HepG2 (cell line): ENCODE measurements around the gene RNF123. TPM values are rescaled to one million over a fixed set of nuclear protein-coding genes. Genes with fewer than 3 reads are reported as not detected.

Experiments
- ATAC-seq: fragments of 200-7000 bp; cut with Tn5 transposase; 3 replicates; pipeline ENCODE4 v1.9.1; 2020; ENCODE audit warnings: mild to moderate bottlenecking, moderate library complexity
- BruUV-seq: library from RNA; stranded (reverse); fragments of 400-500 nt; replicated peaks from 2 replicates; lab custom pipeline; 2021; lab: Mats Ljungman, UMichigan
- CTCF ChIA-PET: fragments of 300-600 bp; formaldehyde crosslinking; extraction: SDS; loops from one replicate; lab custom pipeline; 2021; ENCODE audit warnings: low total read pairs, inconsistent platforms, low intra/inter-chr PET ratio; lab: Yijun Ruan, JAX
- POLR2A ChIA-PET: fragments of 350-600 bp; sonication (Branson Sonifier 250); formaldehyde crosslinking; loops from one replicate; lab custom pipeline; 2020; ENCODE audit warnings: antibody characterized with exemption, inconsistent platforms; lab: Yijun Ruan, JAX
- DNase-seq: peaks from one replicate; pipeline ENCODE4 v3.0.0-alpha.2; 2015; ENCODE audit warnings: low spot score
- FAIRE-seq: peaks from 3 replicates; lab custom pipeline; 2011; peaks lifted over from hg19 to GRCh38; lab: Jason Lieb, UNC
- H2AFZ ChIP-seq: one replicate; pipeline ENCODE4 v1.6.1; 2011; ENCODE audit warnings: low read length, inconsistent platforms
- H3K27ac ChIP-seq: fragments of 300-600 bp; 3 replicates; pipeline ENCODE4 v1.8.0; 2011; ENCODE audit warnings: mixed run types, mild to moderate bottlenecking, mixed read lengths, low read length, inconsistent platforms; ENCODE audit not compliant: insufficient read depth; ENCODE audit errors: extremely low read length
- H3K27me3 ChIP-seq, 2 experiments: fragments of 200-600 bp in 1 of 2; 2 replicates in 1 of 2; 3 replicates in 1 of 2; pipeline versions ENCODE4 v1.6.0 to v1.8.0; 2011; ENCODE audit warnings: low read length in 2 of 2, mild to moderate bottlenecking in 2 of 2, moderate library complexity in 2 of 2, inconsistent platforms in 1 of 2; ENCODE audit not compliant: insufficient read depth in 2 of 2, control insufficient read depth in 1 of 2
- H3K36me3 ChIP-seq, 2 experiments: fragments of 200-600 bp in 1 of 2; replicated peaks in 1 of 2; 2 replicates in 1 of 2; 3 replicates in 1 of 2; pipeline versions ENCODE4 v1.5.1 to v1.8.0; 2011; ENCODE audit warnings: low read length in 2 of 2, inconsistent platforms in 1 of 2; ENCODE audit not compliant: insufficient read depth in 2 of 2, control insufficient read depth in 1 of 2
- H3K4me1 ChIP-seq: 2 replicates; pipeline ENCODE4 v1.5.1; 2012; ENCODE audit warnings: low read length, inconsistent platforms; ENCODE audit not compliant: insufficient read depth
- H3K4me2 ChIP-seq: 2 replicates; pipeline ENCODE4 v1.6.0; 2011; ENCODE audit warnings: low read depth, low read length, inconsistent platforms
- H3K4me3 ChIP-seq, 3 experiments: fragments of 200-600 bp in 1 of 3; sonication (generic), shearing (Covaris generic) in 1 of 3; replicated peaks in 1 of 3; 2 replicates each; pipeline ENCODE4 v1.5.1; 2011 to 2016; ENCODE audit warnings: low read length in 3 of 3, inconsistent platforms in 2 of 3, low read depth in 2 of 3, mild to moderate bottlenecking in 2 of 3, control low read depth in 1 of 3, mixed read lengths in 1 of 3; ENCODE audit not compliant: insufficient read depth in 1 of 3
- H3K79me2 ChIP-seq: one replicate; pipeline ENCODE4 v1.6.1; 2011; ENCODE audit warnings: low read length, inconsistent platforms; ENCODE audit not compliant: insufficient read depth
- H3K9ac ChIP-seq: 2 replicates; pipeline ENCODE4 v1.6.0; 2011; ENCODE audit warnings: mild to moderate bottlenecking, low read depth, low read length, inconsistent platforms; ENCODE audit not compliant: insufficient read depth
- H3K9me3 ChIP-seq: 2 replicates; pipeline ENCODE4 v1.5.1; 2012; ENCODE audit warnings: mild to moderate bottlenecking, low read length
- H4K20me1 ChIP-seq: 2 replicates; pipeline ENCODE4 v1.6.0; 2011; ENCODE audit warnings: inconsistent platforms, mild to moderate bottlenecking, low read length, moderate library complexity; ENCODE audit not compliant: insufficient read depth
- ARID4A ChIP-seq: sonication (generic); formaldehyde crosslinking; IDR thresholded peaks from 2 replicates; pipeline ENCODE4 v1.5.0; 2020; ENCODE audit warnings: mild to moderate bottlenecking, missing genetic modification reagents, borderline replicate concordance
- CREM ChIP-seq, 2 experiments: sonication (generic) in 1 of 2; formaldehyde crosslinking in 1 of 2; IDR thresholded peaks; 2 replicates each; pipeline versions ENCODE4 v1.4.0 to v1.6.1; 2016 to 2020; ENCODE audit warnings: antibody characterized with exemption in 1 of 2, mild to moderate bottlenecking in 1 of 2, missing genetic modification reagents in 1 of 2
- DR1 ChIP-seq: sonication (generic); formaldehyde crosslinking; IDR thresholded peaks from 2 replicates; pipeline ENCODE4 v1.8.0; 2021; ENCODE audit warnings: mild to moderate bottlenecking, missing genetic modification reagents, inconsistent platforms
- HOXA5 ChIP-seq: sonication (generic); formaldehyde crosslinking; IDR thresholded peaks from 2 replicates; pipeline ENCODE4 v1.4.0; 2020; ENCODE audit warnings: missing genetic modification reagents
- IKZF4 ChIP-seq: sonication (generic); formaldehyde crosslinking; IDR thresholded peaks from 2 replicates; pipeline ENCODE4 v1.5.1; 2020; ENCODE audit warnings: borderline replicate concordance, mild to moderate bottlenecking, low read depth, missing genetic modification reagents; ENCODE audit errors: not compliant biosample characterization
- KDM3A ChIP-seq: IDR thresholded peaks from 2 replicates; pipeline ENCODE4 v1.6.1; 2018; ENCODE audit warnings: low read depth, missing compliant biosample characterization
- POGZ ChIP-seq: sonication (generic); formaldehyde crosslinking; IDR thresholded peaks from 2 replicates; pipeline ENCODE4 v1.4.0; 2020; ENCODE audit warnings: mild to moderate bottlenecking, missing genetic modification reagents
- SAFB2 ChIP-seq: sonication (generic); formaldehyde crosslinking; IDR thresholded peaks from 2 replicates; pipeline ENCODE4 v1.5.1; 2020; ENCODE audit warnings: missing genetic modification reagents, low read depth, mild to moderate bottlenecking, borderline replicate concordance
- SALL1 ChIP-seq: sonication (generic); formaldehyde crosslinking; IDR thresholded peaks from 2 replicates; pipeline ENCODE4 v1.8.0; 2022; ENCODE audit warnings: mild to moderate bottlenecking, missing genetic modification reagents
- TAF15 ChIP-seq: fragments of 200-400 bp; formaldehyde crosslinking; IDR thresholded peaks from one replicate; pipeline ENCODE4 v1.6.1; 2018; ENCODE audit warnings: mild to moderate bottlenecking, low read depth, low read length; ENCODE audit not compliant: poor library complexity, severe bottlenecking
- ZKSCAN8 ChIP-seq: IDR thresholded peaks from 2 replicates; pipeline ENCODE4 v1.6.1; 2016; ENCODE audit warnings: borderline replicate concordance, missing genetic modification reagents, missing compliant biosample characterization
- ZNF75D ChIP-seq: sonication (generic); formaldehyde crosslinking; IDR thresholded peaks from 2 replicates; pipeline ENCODE4 v1.8.1; 2023; ENCODE audit warnings: missing genetic modification reagents, mild to moderate bottlenecking, borderline replicate concordance
- ZSCAN25 ChIP-seq: sonication (generic); formaldehyde crosslinking; IDR thresholded peaks from 2 replicates; pipeline ENCODE4 v1.8.0; 2022; ENCODE audit warnings: mild to moderate bottlenecking, missing genetic modification reagents
- WGBS: methylation state at CpG from one replicate; pipeline ENCODE4 v1.1.6; 2017; ENCODE audit warnings: low lambda C conversion rate; 5-methylcytosine and 5-hydroxymethylcytosine counted together
- in situ Hi-C: cut with HindIII; loops from 2 replicates; pipeline ENCODE4 v1.10.0; 2017; ENCODE audit warnings: low pct_unique_long_range_greater_than_20kb; ENCODE audit not compliant: extremely low pct_ligation_motif_present
- intact Hi-C: fragments of 100-400 bp; cut with micrococcal nuclease; formaldehyde crosslinking; loops from one replicate; pipeline ENCODE4 v1.10.0; 2022; ENCODE audit not compliant: unreplicated experiment
- polyA plus RNA-seq, 8 experiments: library from polyadenylated mRNA; depleted of rRNA in 3 of 8; stranded (reverse) in 7 of 8; unstranded in 1 of 8; fragments of >200 nt; fragmentation: Illumina TruSeq in 4 of 8; extraction: Trizol in 4 of 8; gene quantifications; 2 replicates each; pipeline versions ENCODE4 v1.2.1 to v1.2.3, GENCODE V29; 2011 to 2016; ENCODE audit warnings: low read depth in 4 of 8, missing spikeins in 1 of 8, mixed read lengths in 1 of 8; ENCODE audit not compliant: insufficient read depth in 1 of 8
- total RNA-seq, 5 experiments: library from RNA; depleted of rRNA; stranded (reverse); fragments of >200 nt; fragmentation: Illumina TruSeq; extraction: Trizol; gene quantifications; 2 replicates each; pipeline ENCODE4 v1.2.3, GENCODE V29; 2016; ENCODE audit warnings: low read depth in 1 of 5
- TF ChIP-seq, protein P1 (sequence below): sonication (generic); formaldehyde crosslinking; IDR thresholded peaks from 2 replicates; pipeline ENCODE4 v1.5.1; 2020; ENCODE audit warnings: missing genetic modification reagents, mild to moderate bottlenecking, borderline replicate concordance
- TF ChIP-seq, protein P2 (sequence below): sonication (generic); formaldehyde crosslinking; IDR thresholded peaks from 2 replicates; pipeline ENCODE4 v1.8.0; 2022; ENCODE audit warnings: mild to moderate bottlenecking, missing genetic modification reagents, moderate library complexity

RNF123 gene
- total and polyA plus RNA-seq, 2 of the 13 experiments (the other 11 are each of a cell fraction or from before 2014, with no cell fraction given) = 29.9 to 82.2 TPM

GRCh38 chr3:49654955-49655556 lies 34.3 kb upstream of the RNF123 start:
- H2AFZ ChIP-seq = no peak overlapping the region
- H3K4me1 ChIP-seq = peaks cover 15% of the 10 kb centered on the region
- no peak overlapping the region for H3K9ac ChIP-seq
- ATAC-seq (no peak), FAIRE-seq (no peak), DNase-seq (no peak)
- H3K27me3 ChIP-seq = no peaks in the 10 kb centered on the region
- intact Hi-C loops (no loop called here), in situ Hi-C loops (no loop called here)
- H3K27ac ChIP-seq = no peak overlapping the region
- no peak overlapping the region for H3K4me2 ChIP-seq
- H3K36me3 ChIP-seq = no peaks in the 10 kb centered on the region
- H3K4me3 ChIP-seq = no peak overlapping the region
- no peaks in the 10 kb centered on the region for H4K20me1 ChIP-seq
- CTCF ChIA-PET = no interaction called here
- POLR2A ChIA-PET = no interaction called here
- no peaks in the 10 kb centered on the region for H3K79me2 ChIP-seq
- no CpG with 5 or more reads among the region's 10 CpGs for WGBS
- TF ChIP-seq ZKSCAN8 (no peak), DR1 (CRISPR knock-in tag) (no peak), KDM3A (CRISPR knock-in tag) (no peak), CREM (IDR thresholded peaks at IDR 0.05) (no peak), CREM (CRISPR knock-in tag; IDR thresholded peaks at IDR 0.05) (no peak), HOXA5 (CRISPR knock-in tag) (no peak), POGZ (CRISPR knock-in tag) (no peak), TAF15 (no peak), ARID4A (no peak), SALL1 (CRISPR knock-in tag) (no peak), ZSCAN25 (no peak), SAFB2 (no peak), ZNF75D (CRISPR knock-in tag) (no peak), IKZF4 (CRISPR knock-in tag) (no peak)
- TF ChIP-seq, protein P1, sequence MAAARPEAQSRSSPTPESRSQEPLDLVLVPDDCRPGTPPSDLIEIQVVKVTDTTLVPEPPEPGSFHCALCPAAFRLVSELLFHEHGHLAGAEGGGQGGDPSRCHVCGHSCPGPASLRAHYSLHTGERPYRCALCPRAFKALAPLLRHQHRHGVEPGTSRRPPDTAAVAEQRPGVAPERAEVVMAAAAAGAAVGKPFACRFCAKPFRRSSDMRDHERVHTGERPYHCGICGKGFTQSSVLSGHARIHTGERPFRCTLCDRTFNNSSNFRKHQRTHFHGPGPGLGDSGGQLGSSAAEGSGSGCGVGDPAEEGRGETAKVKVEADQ (CRISPR knock-in tag) = no peak
- TF ChIP-seq, protein P2, sequence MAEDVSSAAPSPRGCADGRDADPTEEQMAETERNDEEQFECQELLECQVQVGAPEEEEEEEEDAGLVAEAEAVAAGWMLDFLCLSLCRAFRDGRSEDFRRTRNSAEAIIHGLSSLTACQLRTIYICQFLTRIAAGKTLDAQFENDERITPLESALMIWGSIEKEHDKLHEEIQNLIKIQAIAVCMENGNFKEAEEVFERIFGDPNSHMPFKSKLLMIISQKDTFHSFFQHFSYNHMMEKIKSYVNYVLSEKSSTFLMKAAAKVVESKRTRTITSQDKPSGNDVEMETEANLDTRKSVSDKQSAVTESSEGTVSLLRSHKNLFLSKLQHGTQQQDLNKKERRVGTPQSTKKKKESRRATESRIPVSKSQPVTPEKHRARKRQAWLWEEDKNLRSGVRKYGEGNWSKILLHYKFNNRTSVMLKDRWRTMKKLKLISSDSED (CRISPR knock-in tag) = no peak
- no TSS peak for BruUV-seq
- no peaks in the 10 kb centered on the region for H3K9me3 ChIP-seq
